MM.1S (cell line): ENCODE measurements around the gene LGALS9.

Experiments
- DNase-seq: peaks from one replicate; pipeline ENCODE4 v3.0.0-alpha.2; 2015
- H2AFZ ChIP-seq: fragments of 300-600 bp; sonication (generic); 2 replicates; pipeline ENCODE4 v1.6.0; 2016; ENCODE audit warnings: antibody characterized with exemption, low read length
- H3F3A ChIP-seq: fragments of 300-600 bp; sonication (generic); 2 replicates; pipeline ENCODE4 v1.6.1; 2016; ENCODE audit warnings: mild to moderate bottlenecking, antibody characterized with exemption, low read length, moderate library complexity, mixed read lengths; ENCODE audit not compliant: insufficient read depth
- H3K27ac ChIP-seq: fragments of 300-600 bp; sonication (generic); 2 replicates; pipeline ENCODE4 v1.5.1; 2016; ENCODE audit warnings: mild to moderate bottlenecking, low read length
- H3K27me3 ChIP-seq: fragments of 300-600 bp; sonication (generic); replicated peaks from 2 replicates; pipeline ENCODE4 v1.6.0; 2016; ENCODE audit warnings: low read length; ENCODE audit not compliant: insufficient read depth
- H3K36me3 ChIP-seq: fragments of 300-600 bp; sonication (generic); replicated peaks from 2 replicates; pipeline ENCODE4 v1.6.1; 2016; ENCODE audit warnings: mild to moderate bottlenecking, low read length, mixed read lengths; ENCODE audit not compliant: insufficient read depth
- H3K4me1 ChIP-seq: fragments of 300-600 bp; sonication (generic); 2 replicates; pipeline ENCODE4 v1.6.1; 2016; ENCODE audit warnings: low read length, mixed read lengths
- H3K4me2 ChIP-seq: fragments of 300-600 bp; sonication (generic); 2 replicates; pipeline ENCODE4 v1.6.0; 2016; ENCODE audit warnings: low read depth, low read length
- H3K4me3 ChIP-seq: fragments of 300-600 bp; sonication (generic); 2 replicates; pipeline ENCODE4 v1.5.1; 2016; ENCODE audit warnings: low read length, mixed read lengths
- H3K79me2 ChIP-seq: fragments of 300-600 bp; sonication (generic); 2 replicates; pipeline ENCODE4 v1.6.1; 2016; ENCODE audit warnings: mixed run types, low read length, mixed read lengths
- H3K9ac ChIP-seq: fragments of 300-600 bp; sonication (generic); 2 replicates; pipeline ENCODE4 v1.6.1; 2016; ENCODE audit warnings: low read length, mixed read lengths
- H3K9me2 ChIP-seq: fragments of 300-600 bp; sonication (generic); replicated peaks from 2 replicates; pipeline ENCODE4 v1.6.1; 2016; ENCODE audit warnings: mild to moderate bottlenecking, low read length, mixed read lengths; ENCODE audit not compliant: insufficient read depth
- H3K9me3 ChIP-seq: fragments of 300-600 bp; sonication (generic); replicated peaks from 2 replicates; pipeline ENCODE4 v1.6.1; 2016; ENCODE audit warnings: mild to moderate bottlenecking, low read length, mixed read lengths; ENCODE audit not compliant: insufficient read depth
- H4K20me1 ChIP-seq: fragments of 300-600 bp; sonication (generic); 2 replicates; pipeline ENCODE4 v1.6.1; 2016; ENCODE audit warnings: mild to moderate bottlenecking, low read length, moderate library complexity, mixed read lengths; ENCODE audit not compliant: insufficient read depth
- EZH2 ChIP-seq: fragments of 300-600 bp; sonication (generic); optimal IDR thresholded peaks from 2 replicates; pipeline ENCODE3; 2017; ENCODE audit warnings: low read depth, mild to moderate bottlenecking, antibody characterized with exemption, low read length, mixed read lengths
- EZH2phosphoT487 ChIP-seq: fragments of 300-600 bp; sonication (generic); IDR thresholded peaks from 2 replicates; pipeline ENCODE4 v1.6.1; 2018; ENCODE audit warnings: antibody characterized with exemption, low read length
- TF ChIP-seq, protein P1 (sequence below): fragments of 300-600 bp; sonication (generic); IDR thresholded peaks from 2 replicates; pipeline ENCODE4 v1.5.1; 2016; ENCODE audit warnings: antibody characterized with exemption, low read length, mixed read lengths

The LGALS9 gene

GRCh38 chr17:27630607-27631410, at the start of gene LGALS9:
Gene LGALS9, plus strand, starts transcription at chr17:27631188. Its CDS starts 78 bp downstream, at chr17:27631266.
- H3K79me2 ChIP-seq: no peaks in the 10 kb centered on the region
- H3K9me3 ChIP-seq: no peaks in the 10 kb centered on the region
- no peaks in the 10 kb centered on the region for H3F3A ChIP-seq
- no peaks in the 10 kb centered on the region for H4K20me1 ChIP-seq
- no peak for TF ChIP-seq EZH2
- TF ChIP-seq, protein P1, sequence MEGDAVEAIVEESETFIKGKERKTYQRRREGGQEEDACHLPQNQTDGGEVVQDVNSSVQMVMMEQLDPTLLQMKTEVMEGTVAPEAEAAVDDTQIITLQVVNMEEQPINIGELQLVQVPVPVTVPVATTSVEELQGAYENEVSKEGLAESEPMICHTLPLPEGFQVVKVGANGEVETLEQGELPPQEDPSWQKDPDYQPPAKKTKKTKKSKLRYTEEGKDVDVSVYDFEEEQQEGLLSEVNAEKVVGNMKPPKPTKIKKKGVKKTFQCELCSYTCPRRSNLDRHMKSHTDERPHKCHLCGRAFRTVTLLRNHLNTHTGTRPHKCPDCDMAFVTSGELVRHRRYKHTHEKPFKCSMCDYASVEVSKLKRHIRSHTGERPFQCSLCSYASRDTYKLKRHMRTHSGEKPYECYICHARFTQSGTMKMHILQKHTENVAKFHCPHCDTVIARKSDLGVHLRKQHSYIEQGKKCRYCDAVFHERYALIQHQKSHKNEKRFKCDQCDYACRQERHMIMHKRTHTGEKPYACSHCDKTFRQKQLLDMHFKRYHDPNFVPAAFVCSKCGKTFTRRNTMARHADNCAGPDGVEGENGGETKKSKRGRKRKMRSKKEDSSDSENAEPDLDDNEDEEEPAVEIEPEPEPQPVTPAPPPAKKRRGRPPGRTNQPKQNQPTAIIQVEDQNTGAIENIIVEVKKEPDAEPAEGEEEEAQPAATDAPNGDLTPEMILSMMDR: no peak
- TF ChIP-seq EZH2phosphoT487: no peak
- H3K4me2 ChIP-seq: no peak within 1 kb of the TSS
- no peak for DNase-seq
- H3K9me2 ChIP-seq: no peaks in the 10 kb centered on the region
- no peaks in the 10 kb centered on the region for H3K4me1 ChIP-seq
- H3K27ac ChIP-seq: no peak within 1 kb of the TSS
- no peak within 1 kb of the TSS for H3K9ac ChIP-seq
- no peak within 1 kb of the TSS for H3K4me3 ChIP-seq
- no peaks in the 10 kb centered on the region for H3K36me3 ChIP-seq
- H2AFZ ChIP-seq: no peak within 1 kb of the TSS
- H3K27me3 ChIP-seq: no peaks in the 10 kb centered on the region

GRCh38 chr17:27582696-27583095, 48.3 kb upstream of the LGALS9 start:
- DNase-seq: no peak

GRCh38 chr17:27585153-27585681, 45.8 kb upstream of the LGALS9 start:
- H3K27ac ChIP-seq: no peak overlapping the region
- H3K79me2 ChIP-seq: no peaks in the 10 kb centered on the region
- H3K9ac ChIP-seq: no peak overlapping the region
- H3K4me1 ChIP-seq: no peaks in the 10 kb centered on the region
- H3K27me3 ChIP-seq: no peaks in the 10 kb centered on the region
- H3K4me3 ChIP-seq: no peak overlapping the region
- no peaks in the 10 kb centered on the region for H3K9me2 ChIP-seq
- no peak for DNase-seq
- H4K20me1 ChIP-seq: no peaks in the 10 kb centered on the region
- no peaks in the 10 kb centered on the region for H3K9me3 ChIP-seq
- H3K4me2 ChIP-seq: no peak overlapping the region
- no peak overlapping the region for H2AFZ ChIP-seq
- TF ChIP-seq EZH2phosphoT487 (no peak), EZH2 (no peak)
- TF ChIP-seq, protein P1: no peak
- no peaks in the 10 kb centered on the region for H3K36me3 ChIP-seq
- no peaks in the 10 kb centered on the region for H3F3A ChIP-seq

More at GRCh38 chr17:27582696-27583095, 48.3 kb upstream of the LGALS9 start:
- Histone ChIP-seq H3K79me2 (no peaks in the 10 kb centered on the region), H3K9me3 (no peaks in the 10 kb centered on the region), H3K4me2 (no peak overlapping the region), H3F3A (no peaks in the 10 kb centered on the region), H3K36me3 (no peaks in the 10 kb centered on the region), H3K27ac (no peak overlapping the region), H2AFZ (no peak overlapping the region), H3K9me2 (no peaks in the 10 kb centered on the region), H3K9ac (no peak overlapping the region), H3K4me3 (no peak overlapping the region), H3K27me3 (no peaks in the 10 kb centered on the region), H3K4me1 (no peaks in the 10 kb centered on the region), H4K20me1 (no peaks in the 10 kb centered on the region)
- TF ChIP-seq EZH2phosphoT487 (no peak), EZH2 (no peak)
- TF ChIP-seq, protein P1: no peak
